ENCODE measurements around the gene HSD17B11. TPM values are rescaled to one million over a fixed set of nuclear protein-coding genes. Genes with fewer than 3 reads are reported as not detected.

HSD17B11 gene
- total and polyA plus RNA-seq, 2 of the 8 experiments (the other 6 are each of a cell fraction or from before 2014, with no cell fraction given), result 6.0 to 9.0 TPM

- no peak overlapping the region for H2BK12ac ChIP-seq (ENCODE audit: low read depth, low read length)
- TF ChIP-seq TEAD4 (IDR thresholded peaks at IDR 0.05; ENCODE audit: low read depth, low read length) (no peak), BACH1 (IDR thresholded peaks at IDR 0.05; ENCODE audit: low read length) (no peak), POLR2A (IDR thresholded peaks at IDR 0.05; ENCODE audit: control extremely low read depth in 1 of 2, low read depth in 2 of 2, low read length in 2 of 2) (no peak), SIRT6 (IDR thresholded peaks at IDR 0.05; ENCODE audit: low read length) (no peak), YY1 (IDR thresholded peaks at IDR 0.05; ENCODE audit: low read depth, low read length) (no peak), NRF1 (IDR thresholded peaks at IDR 0.05; ENCODE audit: low read depth, low read length) (no peak), HDAC2 (IDR thresholded peaks at IDR 0.05; ENCODE audit: borderline replicate concordance in 1 of 2, low read depth in 2 of 2, low read length in 2 of 2) (no peak), TAF1 (IDR thresholded peaks at IDR 0.05; ENCODE audit: low read depth, low read length) (no peak), TAF7 (optimal IDR thresholded peaks at IDR 0.05; ENCODE audit: borderline replicate concordance, low read depth, low read length) (no peak)
- TF ChIP-seq, protein P1, sequence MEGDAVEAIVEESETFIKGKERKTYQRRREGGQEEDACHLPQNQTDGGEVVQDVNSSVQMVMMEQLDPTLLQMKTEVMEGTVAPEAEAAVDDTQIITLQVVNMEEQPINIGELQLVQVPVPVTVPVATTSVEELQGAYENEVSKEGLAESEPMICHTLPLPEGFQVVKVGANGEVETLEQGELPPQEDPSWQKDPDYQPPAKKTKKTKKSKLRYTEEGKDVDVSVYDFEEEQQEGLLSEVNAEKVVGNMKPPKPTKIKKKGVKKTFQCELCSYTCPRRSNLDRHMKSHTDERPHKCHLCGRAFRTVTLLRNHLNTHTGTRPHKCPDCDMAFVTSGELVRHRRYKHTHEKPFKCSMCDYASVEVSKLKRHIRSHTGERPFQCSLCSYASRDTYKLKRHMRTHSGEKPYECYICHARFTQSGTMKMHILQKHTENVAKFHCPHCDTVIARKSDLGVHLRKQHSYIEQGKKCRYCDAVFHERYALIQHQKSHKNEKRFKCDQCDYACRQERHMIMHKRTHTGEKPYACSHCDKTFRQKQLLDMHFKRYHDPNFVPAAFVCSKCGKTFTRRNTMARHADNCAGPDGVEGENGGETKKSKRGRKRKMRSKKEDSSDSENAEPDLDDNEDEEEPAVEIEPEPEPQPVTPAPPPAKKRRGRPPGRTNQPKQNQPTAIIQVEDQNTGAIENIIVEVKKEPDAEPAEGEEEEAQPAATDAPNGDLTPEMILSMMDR (IDR thresholded peaks at IDR 0.05; ENCODE audit: control extremely low read depth in 1 of 3, insufficient read depth in 1 of 3, low read depth in 1 of 3, low read length in 3 of 3), result no peak
These were observed 28.7 kb upstream of the HSD17B11 start for GRCh38 chr4:87419578-87420249.

More at GRCh38 chr4:87419578-87420249, 28.7 kb upstream of the HSD17B11 start:
- no peaks in the 10 kb centered on the region for H3K36me3 ChIP-seq (ENCODE audit: control insufficient read depth in 2 of 4, insufficient read depth in 4 of 4, low read length in 3 of 4)
- H2BK20ac ChIP-seq (ENCODE audit: low read length), result no peak overlapping the region
- no peak overlapping the region for H2BK15ac ChIP-seq (ENCODE audit: low read length)
- H2BK5ac ChIP-seq (ENCODE audit: low read depth, low read length), result no peak overlapping the region
- no peak overlapping the region for H3K14ac ChIP-seq (ENCODE audit: insufficient read length)
- no peak overlapping the region for H3K4ac ChIP-seq (replicated peaks; ENCODE audit: insufficient read length, low read depth, low read length)
- H4K20me1 ChIP-seq (replicated peaks in 1 of 2; ENCODE audit: control insufficient read depth in 1 of 2, insufficient read depth in 2 of 2, low read length in 2 of 2), result no peaks in the 10 kb centered on the region
- no peak overlapping the region for H4K5ac ChIP-seq (ENCODE audit: insufficient read length, low read depth, low read length)
- POLR2A ChIA-PET (ENCODE audit: partially characterized antibody), result interaction anchor here (1.4 kb wide), 1 partner anchor 12 kb away, joined by 5 read pairs; no protein-coding TSS in a partner anchor
- H3K23me2 ChIP-seq (ENCODE audit: low read depth, low read length), result 0 out of 2 replicates have a peak, but pooled peaks cover 2% of the 10 kb centered on the region
- DNase-seq (ENCODE audit: low read depth in 1 of 2, low spot score in 2 of 2) (no peak), FAIRE-seq (no peak)
- H3K27ac ChIP-seq (ENCODE audit: low read depth, low read length), result no peak overlapping the region
- H3K9me3 ChIP-seq (ENCODE audit: insufficient read depth in 2 of 2, low read depth in 1 of 2, low read length in 1 of 2), result 0 out of 4 replicates have a peak, but pooled peaks cover 0 to 2% of the 10 kb centered on the region in 2 experiments
- no peak overlapping the region for H3K56ac ChIP-seq (replicated peaks; ENCODE audit: insufficient read length, low read depth, low read length)
- peaks cover 2 to 19% (median 10%) of the 10 kb centered on the region in 4 experiments; a peak in 6 of 7 replicates for H3K4me1 ChIP-seq (replicated peaks in 1 of 4; ENCODE audit: control insufficient read depth in 3 of 4, insufficient read depth in 4 of 4, low read length in 3 of 4)
- H3K4me2 ChIP-seq (ENCODE audit: insufficient read depth in 1 of 2, low read depth in 2 of 2, low read length in 2 of 2), result peak overlapping the region in 1 of 2 experiments; percentile 13; a peak in 1 of 4 replicates
- no peaks in the 10 kb centered on the region for H3K27me3 ChIP-seq (replicated peaks in 1 of 4; ENCODE audit: control insufficient read depth in 3 of 4, extremely low read depth in 1 of 4, insufficient read depth in 3 of 4, low read length in 3 of 4)
- H3K18ac ChIP-seq (ENCODE audit: extremely low read depth, low read length), result no peak overlapping the region
- H2AFZ ChIP-seq (ENCODE audit: low read length), result no peak overlapping the region
- no peak overlapping the region for H4K91ac ChIP-seq (replicated peaks; ENCODE audit: insufficient read length, low read length)
- H3K9ac ChIP-seq (replicated peaks in 1 of 4; ENCODE audit: extremely low read depth in 1 of 4, low read depth in 3 of 4, low read length in 3 of 4), result no peak overlapping the region
- CTCF ChIA-PET (ENCODE audit: partially characterized antibody), result interaction anchor here (1.0 to 1.8 kb wide), 5 partner anchors 13 to 234 kb away, joined by 3 to 4 read pairs (median 4); partner anchors contain the start of gene HSD17B11
- 0 out of 2 replicates have a peak, but pooled peaks cover under 1% of the 10 kb centered on the region for H3K79me1 ChIP-seq (ENCODE audit: low read depth, low read length)
- no peak overlapping the region for H3K23ac ChIP-seq (ENCODE audit: insufficient read length)
- H2AK5ac ChIP-seq (ENCODE audit: low read depth, low read length), result no peak overlapping the region
- WGBS, 2 experiments (ENCODE audit: extremely low coverage in 1 of 2, insufficient coverage in 1 of 2, insufficient read length in 1 of 2, insufficient replicate concordance in 2 of 2, low coverage in 1 of 2, low lambda C conversion rate in 2 of 2, missing lambda C conversion rate in 1 of 2), result 79% methylated on average over 5 of the region's 5 CpGs; no CpG with 5 or more reads in 1 of the 2 experiments
- no peak overlapping the region for H2BK120ac ChIP-seq (replicated peaks; ENCODE audit: low read depth, low read length)
- no peak overlapping the region for H3K4me3 ChIP-seq (ENCODE audit: extremely low read depth in 1 of 4, insufficient read depth in 2 of 4, low read depth in 3 of 4, low read length in 4 of 4)
- H4K8ac ChIP-seq (ENCODE audit: extremely low read depth, insufficient read depth, low read length), result no peak overlapping the region
- H3K79me2 ChIP-seq (ENCODE audit: control insufficient read depth in 1 of 2, insufficient read depth in 2 of 2, low read length in 2 of 2), result peaks cover 0 to 19% of the 10 kb centered on the region in 2 experiments; a peak in 3 of 4 replicates

All from H1 (cell line).